HPDE6-E6E7 (cell line): ENCODE data around the gene CDKL4.
"Not testable (repeated sequence)": the region's sequence is repeated elsewhere in the genome, so short reads cannot be mapped to it uniquely, and the experiment has no call there.

Experiments
- DNase-seq: peaks from one replicate; pipeline ENCODE4 v3.0.0; 2011; ENCODE audit warnings: missing footprints; ENCODE audit errors: extremely low spot score

CDKL4 gene

GRCh38 chr2:39243469-39244123, at the start of gene CDKL4:
Gene CDKL4, minus strand, starts transcription at chr2:39243970.
- DNase-seq = no peak

GRCh38 chr2:39290433-39290832, 46.7 kb upstream of the CDKL4 start:
- no peak for DNase-seq

GRCh38 chr2:39289609-39290008, 45.8 kb upstream of the CDKL4 start:
- no peak for DNase-seq

GRCh38 chr2:39283561-39283960, 39.8 kb upstream of the CDKL4 start:
- no peak for DNase-seq

GRCh38 chr2:39281391-39281790, 37.6 kb upstream of the CDKL4 start:
- no peak for DNase-seq

GRCh38 chr2:39275016-39275415, 31.2 kb upstream of the CDKL4 start:
- peak; percentile 15 for DNase-seq

GRCh38 chr2:39269941-39270340, 26.2 kb upstream of the CDKL4 start:
- no peak for DNase-seq

GRCh38 chr2:39266916-39267434, 23.2 kb upstream of the CDKL4 start:
- DNase-seq = no peak

- no peak for DNase-seq
Measured at GRCh38 chr2:39266139-39266805, 22.5 kb upstream of the CDKL4 start.

GRCh38 chr2:39265315-39265714, 21.5 kb upstream of the CDKL4 start:
- DNase-seq = no peak

GRCh38 chr2:39264733-39265132, 21.0 kb upstream of the CDKL4 start:
- no peak for DNase-seq

GRCh38 chr2:39260087-39260486, 16.3 kb upstream of the CDKL4 start:
- no peak for DNase-seq

GRCh38 chr2:39256040-39256439, 12.3 kb upstream of the CDKL4 start:
- DNase-seq = no peak

- DNase-seq = no peak
Measured at GRCh38 chr2:39252888-39253518, 9.2 kb upstream of the CDKL4 start.

- DNase-seq = no peak
Measured at GRCh38 chr2:39247512-39248043, 3.8 kb upstream of the CDKL4 start.

- DNase-seq = no peak
Measured at GRCh38 chr2:39246382-39246980, 2.7 kb upstream of the CDKL4 start.

- DNase-seq = not testable (repeated sequence)
Measured at GRCh38 chr2:39244963-39245625, 1.3 kb upstream of the CDKL4 start.

GRCh38 chr2:39244241-39244862, 582 bp upstream of the CDKL4 start:
- DNase-seq = not testable (repeated sequence)

- DNase-seq = no peak
Measured at GRCh38 chr2:39241588-39241987, 2.2 kb downstream of the CDKL4 start.

GRCh38 chr2:39240758-39241157, 3.0 kb downstream of the CDKL4 start:
- DNase-seq = no peak

- no peak for DNase-seq
Measured at GRCh38 chr2:39234754-39235153, 9.0 kb downstream of the CDKL4 start.
